ENCODE data around the gene RPS6KB2.

RPS6KB2 gene

DNA sequence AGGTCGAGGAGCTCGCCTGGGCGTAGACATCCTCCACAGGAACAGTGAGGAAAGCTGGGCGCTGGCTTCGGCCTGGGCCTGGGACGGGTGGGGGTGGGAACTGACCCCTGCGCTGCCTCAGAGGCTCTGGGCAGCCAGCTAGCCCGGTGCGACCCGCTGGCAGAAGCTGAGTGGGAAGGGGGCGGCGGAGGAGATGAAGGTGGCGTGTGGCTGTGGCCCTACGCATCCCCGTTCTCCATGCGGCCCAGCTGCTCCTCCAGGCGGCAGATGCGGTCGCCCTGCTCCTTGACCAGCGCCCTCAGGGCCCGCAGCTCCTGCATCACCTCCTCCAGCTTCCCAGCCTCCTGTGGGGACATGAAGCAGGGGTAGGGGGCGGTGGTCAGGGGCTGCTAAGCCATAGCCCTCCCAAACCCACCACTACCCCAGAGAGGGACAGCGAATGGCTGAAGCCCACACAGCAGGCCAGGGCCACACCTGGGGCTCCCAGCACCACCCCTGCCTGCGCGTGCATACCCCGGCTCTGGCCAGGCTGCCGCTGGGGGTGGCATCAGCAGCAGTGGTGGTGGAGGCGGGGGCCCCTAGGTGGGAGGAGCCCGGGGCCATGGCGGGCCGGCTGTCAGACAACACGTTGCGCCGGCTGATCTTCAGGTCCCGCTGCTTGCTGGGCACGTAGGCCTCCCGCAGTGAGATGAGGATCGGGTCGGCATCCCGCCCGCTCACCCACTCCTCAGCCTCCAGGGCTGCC, 10.0 kb downstream of the RPS6KB2 start:
- Mint-ChIP-seq H3K4me1 (ENCODE audit: low read depth) (peaks cover 70% of the 10 kb centered on the region), H3K4me3 (peak overlapping the region; percentile 91), H3K36me3 (ENCODE audit: low read depth) (peaks cover 21% of the 10 kb centered on the region), H3K27ac (peak overlapping the region; percentile 95), H3K27me3 (no peaks in the 10 kb centered on the region), H3K9me3 (no peaks in the 10 kb centered on the region)

- no peaks in the 10 kb centered on the region for H3K27me3 Mint-ChIP-seq
- H3K9me3 Mint-ChIP-seq = no peaks in the 10 kb centered on the region
- peak overlapping the region; percentile 94 for H3K27ac Mint-ChIP-seq
- peak overlapping the region; percentile 91 for H3K4me3 Mint-ChIP-seq
- peaks cover 68% of the 10 kb centered on the region for H3K4me1 Mint-ChIP-seq (ENCODE audit: low read depth)
- peaks cover 21% of the 10 kb centered on the region for H3K36me3 Mint-ChIP-seq (ENCODE audit: low read depth)
Measured at GRCh38 chr11:67439321-67440228, 11.3 kb downstream of the RPS6KB2 start.

DNA sequence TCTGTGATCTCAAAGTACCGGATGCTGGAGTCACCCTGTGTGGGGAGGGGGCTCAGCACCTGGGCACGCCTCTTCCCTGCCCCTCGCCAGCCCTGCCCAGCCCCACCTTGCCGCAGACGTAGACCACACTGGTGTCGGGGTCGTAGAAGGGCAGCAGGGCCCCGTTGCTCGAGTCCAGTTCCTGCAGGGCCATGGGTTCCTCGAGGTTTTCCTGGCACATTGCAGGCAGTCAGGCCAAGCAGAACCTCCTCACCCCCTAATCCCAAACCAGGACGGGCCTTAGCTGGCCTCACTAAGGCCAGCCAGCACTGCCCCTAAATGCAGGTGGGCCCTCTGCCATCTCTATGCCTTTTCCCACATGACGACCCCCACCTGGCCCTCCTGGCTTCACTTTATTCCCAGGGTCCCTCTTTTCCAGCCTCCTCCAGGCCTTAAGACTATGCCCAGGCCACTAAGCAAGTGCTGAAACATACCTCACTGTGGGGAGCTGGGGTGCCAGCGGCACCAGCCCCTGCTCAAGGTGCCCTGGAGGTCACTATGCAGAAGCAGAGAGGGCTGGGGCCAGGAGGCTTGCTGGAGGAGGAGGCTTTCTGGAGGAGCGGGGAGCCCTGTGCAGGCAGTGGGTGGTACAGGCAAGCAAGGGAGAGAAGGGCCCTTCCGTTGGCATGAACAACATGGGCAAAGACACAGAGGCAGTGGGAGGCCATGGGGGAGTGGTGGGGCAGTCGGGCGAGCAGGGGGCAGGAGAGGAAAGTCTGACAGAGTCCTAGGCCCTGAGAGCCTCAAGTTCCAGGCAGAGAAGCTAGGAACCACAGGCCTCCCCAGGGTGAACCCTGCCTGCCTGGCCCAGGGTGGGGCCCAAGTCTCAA, 12.2 kb downstream of the RPS6KB2 start:
- H3K36me3 Mint-ChIP-seq (ENCODE audit: low read depth) = peaks cover 17% of the 10 kb centered on the region
- H3K9me3 Mint-ChIP-seq = no peaks in the 10 kb centered on the region
- no peaks in the 10 kb centered on the region for H3K27me3 Mint-ChIP-seq
- peaks cover 71% of the 10 kb centered on the region for H3K4me1 Mint-ChIP-seq (ENCODE audit: low read depth)
- peak overlapping the region; percentile 94 for H3K27ac Mint-ChIP-seq
- H3K4me3 Mint-ChIP-seq = peak overlapping the region; percentile 91

GRCh38 chr11:67441098-67441563, 12.8 kb downstream of the RPS6KB2 start:
- no peaks in the 10 kb centered on the region for H3K9me3 Mint-ChIP-seq
- H3K27ac Mint-ChIP-seq = peak overlapping the region; percentile 54
- peaks cover 72% of the 10 kb centered on the region for H3K4me1 Mint-ChIP-seq (ENCODE audit: low read depth)
- no peak overlapping the region for H3K4me3 Mint-ChIP-seq
- H3K27me3 Mint-ChIP-seq = no peaks in the 10 kb centered on the region
- H3K36me3 Mint-ChIP-seq (ENCODE audit: low read depth) = peaks cover 12% of the 10 kb centered on the region

DNA sequence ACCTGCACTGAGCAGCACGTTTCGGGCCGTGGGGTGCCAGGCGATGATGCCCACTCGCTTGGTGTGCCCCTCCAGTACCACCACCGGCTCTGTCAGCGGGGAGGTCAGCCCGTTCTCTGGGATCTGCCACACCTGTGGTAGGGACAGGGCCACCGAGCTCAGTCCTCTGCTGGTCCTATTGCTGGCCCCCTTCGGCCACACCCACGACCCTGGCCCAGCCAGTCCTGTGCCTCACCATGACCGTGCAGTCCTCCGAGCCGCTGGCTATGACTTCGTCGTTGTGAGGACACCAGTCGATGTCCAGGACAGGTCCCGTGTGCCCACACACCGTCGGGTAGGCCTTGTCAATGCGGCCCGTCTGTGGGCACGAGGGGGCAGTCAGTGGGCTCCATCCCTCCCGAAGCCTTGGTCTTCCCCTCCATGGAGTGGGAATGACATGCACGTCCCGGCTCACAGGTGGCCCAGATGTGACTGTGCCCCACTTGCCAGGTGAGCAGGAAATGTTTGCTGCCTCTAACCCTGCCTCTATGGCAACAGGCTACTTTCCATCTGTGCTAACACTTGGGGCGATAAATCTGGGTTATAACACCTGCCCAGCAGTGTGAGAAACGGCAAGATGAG, 13.5 kb downstream of the RPS6KB2 start:
- peaks cover 71% of the 10 kb centered on the region for H3K4me1 Mint-ChIP-seq (ENCODE audit: low read depth)
- H3K36me3 Mint-ChIP-seq (ENCODE audit: low read depth) = peaks cover 6% of the 10 kb centered on the region
- peak overlapping the region; percentile 60 for H3K4me3 Mint-ChIP-seq
- no peak overlapping the region for H3K27ac Mint-ChIP-seq
- no peaks in the 10 kb centered on the region for H3K27me3 Mint-ChIP-seq
- no peaks in the 10 kb centered on the region for H3K9me3 Mint-ChIP-seq

DNA sequence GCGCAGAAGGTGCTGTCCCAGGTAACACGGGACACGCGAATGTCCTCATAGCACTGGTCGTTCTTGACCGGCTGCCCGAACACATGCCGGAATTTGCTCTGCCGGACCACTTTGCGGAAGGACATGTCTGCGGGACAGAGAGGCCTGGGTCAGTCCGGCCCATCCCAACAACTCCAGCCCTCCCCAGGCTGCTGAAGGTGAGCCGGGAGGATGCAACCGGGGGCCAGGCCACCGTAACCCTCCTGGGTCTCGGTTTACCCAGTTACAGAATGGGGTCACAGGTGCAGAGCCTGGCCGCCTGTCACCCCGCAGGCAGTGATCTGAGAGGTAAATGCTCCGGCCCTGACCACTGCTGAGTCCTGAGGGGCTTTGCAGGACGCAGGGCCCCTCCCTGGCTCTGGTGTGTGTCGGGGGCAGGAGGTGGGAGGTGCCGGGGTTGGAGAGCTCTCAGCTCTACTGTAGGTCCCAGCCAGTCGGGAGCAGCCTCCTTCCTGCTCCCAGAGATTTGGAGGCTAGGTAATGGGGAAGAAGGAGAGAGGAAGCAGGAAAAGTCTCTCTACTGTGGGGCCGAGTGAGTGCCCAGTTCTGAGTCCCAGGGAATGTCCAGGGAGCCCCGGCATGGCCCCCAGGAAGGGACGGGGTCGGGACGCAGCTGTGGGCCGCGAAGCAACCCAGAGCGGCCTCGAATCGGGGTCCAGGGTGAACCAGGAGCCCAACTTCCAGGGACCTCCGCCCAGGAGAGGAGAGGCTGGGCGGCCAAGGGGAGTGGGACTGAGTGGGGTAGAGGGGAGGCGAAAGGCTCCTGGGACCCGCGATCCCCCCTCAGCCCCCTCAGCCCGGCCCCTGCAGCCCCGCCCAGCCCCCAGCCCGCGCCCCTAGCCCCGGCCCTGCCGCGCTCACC, 14.5 kb downstream of the RPS6KB2 start:
- Mint-ChIP-seq H3K36me3 (ENCODE audit: low read depth) (peaks cover 3% of the 10 kb centered on the region), H3K9me3 (no peaks in the 10 kb centered on the region), H3K4me3 (peak overlapping the region; percentile 60), H3K27me3 (no peaks in the 10 kb centered on the region), H3K4me1 (ENCODE audit: low read depth) (peaks cover 77% of the 10 kb centered on the region), H3K27ac (peak overlapping the region; percentile 89)

GRCh38 chr11:67445515-67445914, 17.2 kb downstream of the RPS6KB2 start:
- no peaks in the 10 kb centered on the region for H3K9me3 Mint-ChIP-seq
- H3K27ac Mint-ChIP-seq = peak overlapping the region; percentile 0
- no peak overlapping the region for H3K4me3 Mint-ChIP-seq
- peaks cover 77% of the 10 kb centered on the region for H3K4me1 Mint-ChIP-seq (ENCODE audit: low read depth)
- no peaks in the 10 kb centered on the region for H3K36me3 Mint-ChIP-seq (ENCODE audit: low read depth)
- H3K27me3 Mint-ChIP-seq = no peaks in the 10 kb centered on the region

DNA sequence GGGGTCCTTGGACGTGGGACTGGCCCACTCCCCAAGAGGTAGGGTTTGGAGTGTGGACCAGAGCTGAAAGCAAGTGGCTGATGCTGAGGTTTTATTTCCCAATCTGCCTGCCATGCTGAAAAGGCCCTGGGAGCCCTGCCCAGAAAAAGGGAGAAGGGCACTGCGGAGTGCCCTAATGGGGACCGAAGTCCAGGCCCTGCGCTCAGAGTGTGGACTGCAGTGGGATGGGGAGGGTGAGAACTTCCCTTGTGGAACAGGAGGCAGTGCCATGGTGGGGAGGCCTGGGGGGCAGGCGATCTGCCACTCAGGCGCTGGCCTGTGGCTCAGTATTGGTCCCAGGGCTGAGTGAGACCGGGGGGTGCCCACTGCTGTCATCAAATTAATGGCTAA, 19.9 kb downstream of the RPS6KB2 start:
- H3K27ac Mint-ChIP-seq = no peak overlapping the region
- no peaks in the 10 kb centered on the region for H3K36me3 Mint-ChIP-seq (ENCODE audit: low read depth)
- H3K4me3 Mint-ChIP-seq = no peak overlapping the region
- no peaks in the 10 kb centered on the region for H3K9me3 Mint-ChIP-seq
- H3K27me3 Mint-ChIP-seq = no peaks in the 10 kb centered on the region
- peaks cover 60% of the 10 kb centered on the region for H3K4me1 Mint-ChIP-seq (ENCODE audit: low read depth)

DNA sequence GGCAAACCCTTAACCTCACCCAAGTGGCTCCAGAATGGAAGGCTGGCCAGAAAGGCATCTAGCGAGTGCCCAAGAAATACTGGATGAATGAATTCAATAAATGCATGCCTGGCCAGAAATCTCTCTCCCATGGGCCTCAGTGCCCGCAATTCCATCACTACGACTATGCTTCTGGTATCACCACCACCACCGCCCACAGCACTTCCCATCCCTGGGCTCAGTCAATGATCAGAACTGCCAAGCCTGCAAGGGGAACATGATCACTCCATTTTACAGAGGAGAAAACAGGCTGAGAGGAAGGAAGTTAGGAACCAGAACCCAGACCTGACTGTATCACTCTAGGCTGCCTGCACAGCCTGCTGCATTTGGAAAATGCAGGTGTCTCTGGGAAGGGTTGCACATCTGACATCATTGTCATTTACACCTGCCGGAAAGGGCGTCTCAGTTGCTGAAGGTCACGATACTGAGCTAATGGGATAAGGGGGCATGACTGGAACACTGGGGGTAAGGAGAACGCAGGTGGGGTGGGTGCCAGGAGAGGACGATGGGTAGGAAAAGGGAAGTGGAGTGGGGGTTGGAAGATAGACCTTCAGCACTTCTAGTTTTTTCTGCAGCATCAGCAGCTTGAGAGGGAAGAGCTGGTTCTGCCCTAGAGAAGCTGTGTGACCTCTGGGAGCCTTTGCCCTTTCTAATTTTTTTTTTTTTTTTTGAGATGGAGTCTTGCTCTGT, 21.0 kb downstream of the RPS6KB2 start:
- H3K27ac Mint-ChIP-seq = no peak overlapping the region
- H3K27me3 Mint-ChIP-seq = no peaks in the 10 kb centered on the region
- no peak overlapping the region for H3K4me3 Mint-ChIP-seq
- no peaks in the 10 kb centered on the region for H3K36me3 Mint-ChIP-seq (ENCODE audit: low read depth)
- H3K9me3 Mint-ChIP-seq = no peaks in the 10 kb centered on the region
- H3K4me1 Mint-ChIP-seq (ENCODE audit: low read depth) = peaks cover 52% of the 10 kb centered on the region

DNA sequence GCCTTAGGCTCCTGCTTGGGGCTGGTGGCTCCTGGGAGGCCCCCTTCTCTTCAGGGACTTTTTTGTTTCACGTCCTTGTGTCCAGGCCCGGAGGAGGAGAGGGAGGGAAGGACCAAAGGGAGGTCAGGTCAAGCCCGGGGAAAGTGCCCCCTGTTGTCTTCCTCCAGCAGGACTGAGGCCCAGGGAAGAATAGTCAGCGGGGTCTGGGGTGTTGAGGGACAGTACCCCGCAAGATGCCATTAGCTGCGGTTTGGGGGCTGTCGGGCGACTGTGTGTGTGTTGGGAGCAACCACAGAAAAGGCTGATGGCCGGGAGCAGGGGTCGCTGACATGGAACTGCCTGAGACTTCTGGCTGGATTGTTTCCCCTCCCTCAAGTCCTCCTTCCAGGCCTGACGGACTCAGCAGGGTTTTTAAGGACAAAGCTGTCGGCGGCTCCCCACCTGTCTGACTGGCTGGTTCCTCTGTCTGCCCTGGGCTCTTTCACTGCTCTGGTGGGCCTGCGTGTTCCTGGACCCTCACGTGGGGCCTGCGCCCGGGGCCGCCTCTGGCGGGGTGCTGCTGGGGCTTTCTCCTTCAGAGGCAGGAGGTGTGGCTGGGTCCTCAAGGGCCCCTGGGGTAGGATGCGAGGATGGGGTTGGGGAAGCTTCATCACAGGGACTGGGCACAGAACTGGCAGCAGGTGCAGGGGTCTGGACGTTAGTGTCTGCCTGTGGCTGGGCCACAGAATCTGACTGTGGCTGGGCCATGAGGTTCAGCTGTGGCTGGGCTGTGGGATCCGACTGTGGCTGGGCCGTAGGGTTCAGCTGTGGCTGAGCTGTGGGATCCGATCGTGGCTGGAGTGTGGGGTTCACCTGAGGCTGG, 22.7 kb downstream of the RPS6KB2 start:
- Mint-ChIP-seq H3K27ac (no peak overlapping the region), H3K4me1 (ENCODE audit: low read depth) (peaks cover 36% of the 10 kb centered on the region), H3K4me3 (no peak overlapping the region), H3K27me3 (no peaks in the 10 kb centered on the region), H3K36me3 (ENCODE audit: low read depth) (no peaks in the 10 kb centered on the region), H3K9me3 (no peaks in the 10 kb centered on the region)

DNA sequence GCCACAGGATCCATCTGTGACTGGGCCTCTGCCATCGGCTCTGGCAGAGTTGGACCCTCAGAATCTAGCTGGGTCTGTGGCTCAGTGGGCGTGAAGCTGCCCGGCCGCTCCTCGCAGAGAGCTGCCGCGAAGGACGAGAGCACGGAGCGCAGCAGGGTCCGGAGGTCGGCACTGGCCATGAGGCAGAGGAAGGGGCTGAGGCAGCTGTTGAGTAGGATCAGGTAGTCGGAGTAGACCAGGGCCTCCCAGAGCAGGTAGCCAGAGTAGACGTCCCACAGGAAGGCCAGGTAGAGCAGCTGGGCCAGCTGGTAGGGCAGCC, 23.3 kb downstream of the RPS6KB2 start:
- Mint-ChIP-seq H3K4me3 (no peak overlapping the region), H3K9me3 (no peaks in the 10 kb centered on the region), H3K36me3 (ENCODE audit: low read depth) (no peaks in the 10 kb centered on the region), H3K27me3 (no peaks in the 10 kb centered on the region), H3K4me1 (ENCODE audit: low read depth) (peaks cover 32% of the 10 kb centered on the region), H3K27ac (no peak overlapping the region)

GRCh38 chr11:67452141-67452952, 24.1 kb downstream of the RPS6KB2 start, which contains the start of gene GPR152:
Gene GPR152, minus strand, starts transcription at chr11:67452729. Its CDS starts 5 bp downstream, at chr11:67452724.
- H3K27ac Mint-ChIP-seq = no peak within 1 kb of the TSS
- H3K36me3 Mint-ChIP-seq (ENCODE audit: low read depth) = no peaks in the 10 kb centered on the region
- no peaks in the 10 kb centered on the region for H3K27me3 Mint-ChIP-seq
- no peaks in the 10 kb centered on the region for H3K9me3 Mint-ChIP-seq
- peaks cover 26% of the 10 kb centered on the region for H3K4me1 Mint-ChIP-seq (ENCODE audit: low read depth)
- H3K4me3 Mint-ChIP-seq = no peak within 1 kb of the TSS

All from stimulated activated naive CD8-positive, alpha-beta T cell treated with anti-CD3 and anti-CD28 coated beads, Interleukin-15, Interleukin-2, amounts not matched to agents 100 ng/mL and 50 ng/mL, for 24 hours (primary cell).